22Rv1 (cell line): Measurements from ENCODE around the gene VDR.

Experiments
- ZFX ChIP-seq: fragments of 450-650 bp; IDR thresholded peaks from 2 replicates; pipeline ENCODE4 v1.6.1; 2017; ENCODE audit warnings: antibody characterized with exemption, borderline replicate concordance
- TF ChIP-seq, protein P1 (sequence below): fragments of 450-650 bp; IDR thresholded peaks from 2 replicates; pipeline ENCODE4 v1.5.1; 2017; ENCODE audit warnings: mild to moderate bottlenecking

DNA sequence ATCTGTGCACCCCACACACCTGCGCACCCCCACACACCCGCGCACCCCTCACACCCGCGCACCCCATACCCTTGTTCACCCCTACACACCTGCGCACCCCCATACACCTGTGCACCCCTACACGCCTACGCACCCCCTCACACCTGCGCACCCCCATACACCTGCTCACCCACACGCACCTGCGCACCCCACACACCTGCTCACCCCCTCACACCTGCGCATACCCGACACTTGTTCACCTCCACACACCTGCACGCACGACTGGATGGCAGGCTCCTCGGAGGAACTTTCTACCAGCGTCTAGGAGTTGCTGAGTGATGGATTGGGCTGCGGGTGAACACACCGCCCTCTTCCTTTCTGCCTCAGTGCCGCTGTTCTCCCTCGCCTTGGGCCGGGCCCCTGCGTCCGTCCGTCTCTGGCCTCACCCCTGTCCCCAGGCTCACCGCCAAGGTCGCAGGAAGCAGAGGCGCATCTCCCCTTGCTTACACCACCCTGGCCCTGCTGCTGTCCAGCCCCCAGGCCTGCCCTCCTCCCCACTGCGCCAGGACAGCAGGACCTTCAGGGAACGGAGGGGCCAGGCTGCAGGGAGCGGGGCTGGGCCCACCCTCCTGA, 37.9 kb upstream of the VDR start:
- TF ChIP-seq, protein P1, sequence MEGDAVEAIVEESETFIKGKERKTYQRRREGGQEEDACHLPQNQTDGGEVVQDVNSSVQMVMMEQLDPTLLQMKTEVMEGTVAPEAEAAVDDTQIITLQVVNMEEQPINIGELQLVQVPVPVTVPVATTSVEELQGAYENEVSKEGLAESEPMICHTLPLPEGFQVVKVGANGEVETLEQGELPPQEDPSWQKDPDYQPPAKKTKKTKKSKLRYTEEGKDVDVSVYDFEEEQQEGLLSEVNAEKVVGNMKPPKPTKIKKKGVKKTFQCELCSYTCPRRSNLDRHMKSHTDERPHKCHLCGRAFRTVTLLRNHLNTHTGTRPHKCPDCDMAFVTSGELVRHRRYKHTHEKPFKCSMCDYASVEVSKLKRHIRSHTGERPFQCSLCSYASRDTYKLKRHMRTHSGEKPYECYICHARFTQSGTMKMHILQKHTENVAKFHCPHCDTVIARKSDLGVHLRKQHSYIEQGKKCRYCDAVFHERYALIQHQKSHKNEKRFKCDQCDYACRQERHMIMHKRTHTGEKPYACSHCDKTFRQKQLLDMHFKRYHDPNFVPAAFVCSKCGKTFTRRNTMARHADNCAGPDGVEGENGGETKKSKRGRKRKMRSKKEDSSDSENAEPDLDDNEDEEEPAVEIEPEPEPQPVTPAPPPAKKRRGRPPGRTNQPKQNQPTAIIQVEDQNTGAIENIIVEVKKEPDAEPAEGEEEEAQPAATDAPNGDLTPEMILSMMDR = peak; percentile 15; the same call in 1 of the 2 replicates
- no peak for TF ChIP-seq ZFX
